Upper lobe of left lung (tissue), 6 donors: ENCODE data around the gene NOS1. TPM values are rescaled to one million over a fixed set of nuclear protein-coding genes. Genes with fewer than 3 reads are reported as not detected.
A peak's percentile ranks its signal among the peaks of the same experiment; 100 is the strongest.

Source experiments
- ATAC-seq, 2 donors: fragments of 200-7000 bp; cut with Tn5 transposase; one replicate each; pipeline ENCODE4 v1.9.1; 2022; ENCODE audit warnings: mild to moderate bottlenecking in 2 of 2, moderate library complexity in 2 of 2; ENCODE audit not compliant: low FRiP score in 2 of 2
- DNase-seq, 2 donors: peaks; one replicate each; pipeline ENCODE4 v3.0.0-alpha.2; 2019 to 2020
- H3K27ac ChIP-seq, 4 donors: fragments of 200-600 bp; sonication (generic); one replicate each; pipeline ENCODE4 v1.5.1; 2016 to 2019
- H3K27me3 ChIP-seq, 4 donors: fragments of 200-600 bp; sonication (generic); one replicate each; pipeline ENCODE4 v1.5.1; 2017 to 2019
- H3K36me3 ChIP-seq, 4 donors: fragments of 200-600 bp; sonication (generic); one replicate each; pipeline ENCODE4 v1.5.1; 2016 to 2019
- H3K4me1 ChIP-seq, 4 donors: fragments of 200-600 bp; sonication (generic); one replicate each; pipeline ENCODE4 v1.5.1; 2018 to 2019
- H3K4me3 ChIP-seq, 4 donors: fragments of 200-600 bp; sonication (generic); one replicate each; pipeline ENCODE4 v1.5.1; 2017 to 2019; ENCODE audit warnings: mild to moderate bottlenecking in 2 of 4, moderate library complexity in 1 of 4
- H3K9me3 ChIP-seq, 4 donors: fragments of 200-600 bp; sonication (generic); one replicate each; pipeline ENCODE4 v1.5.1; 2018 to 2019
- CTCF ChIP-seq, 6 experiments: fragments of 450-650 bp in 4 of 6; fragments of 200-600 bp in 2 of 6; sonication (generic) in 2 of 6; IDR thresholded peaks; one replicate each; pipeline ENCODE4 v1.5.1; 2016 to 2019; ENCODE audit warnings: antibody characterized with exemption in 6 of 6
- EP300 ChIP-seq, 4 donors: sonication (generic); formaldehyde crosslinking; IDR thresholded peaks; one replicate each; pipeline ENCODE4 v1.5.1; 2017; ENCODE audit warnings: antibody characterized with exemption in 4 of 4, control low read depth in 2 of 4
- POLR2A ChIP-seq, 4 donors: fragments of 450-650 bp; IDR thresholded peaks; one replicate each; pipeline ENCODE4 v1.5.1; 2016 to 2017; ENCODE audit warnings: antibody characterized with exemption in 4 of 4, mild to moderate bottlenecking in 2 of 4
- POLR2AphosphoS5 ChIP-seq, 2 donors: sonication (generic); formaldehyde crosslinking; IDR thresholded peaks; one replicate each; pipeline ENCODE4 v1.5.1; 2017; ENCODE audit warnings: antibody characterized with exemption in 2 of 2
- WGBS, 2 donors: methylation state at CpG; one replicate each; pipeline ENCODE4 v1.1.5; 2017 to 2018; 5-methylcytosine and 5-hydroxymethylcytosine counted together
- total RNA-seq, 6 donors: library from RNA; depleted of rRNA in 4 of 6; stranded (reverse); fragments of >200 nt in 4 of 6; gene quantifications; one replicate each; pipeline versions ENCODE4 v1.1.0 to v1.2.1, GENCODE V29; 2016 to 2021
- donor health status: DM: no; HTN: no; CAD: no; lungs with moderate emphysema.
- donor health status: DM: no; HTN: yes; CAD: no; lungs with severe emphysema.

The NOS1 gene
- total RNA-seq, 6 donors from 2014 or later, result 0.39 to 4.4 (median 2.4) TPM

GRCh38 chr12:117240081-117240755 lies 121.2 kb downstream of the NOS1 start:
- H3K4me1 ChIP-seq, result no peaks in the 10 kb centered on the region
- H3K27ac ChIP-seq, result no peak overlapping the region
- no peaks in the 10 kb centered on the region for H3K9me3 ChIP-seq
- no peak for TF ChIP-seq POLR2A (IDR thresholded peaks at IDR 0.05)
- TF ChIP-seq CTCF (IDR thresholded peaks at IDR 0.05), result no peak
- no peak for TF ChIP-seq POLR2AphosphoS5 (IDR thresholded peaks at IDR 0.05)
- no peak for TF ChIP-seq EP300 (IDR thresholded peaks at IDR 0.05)
- H3K36me3 ChIP-seq, result no peaks in the 10 kb centered on the region
- H3K27me3 ChIP-seq, result no peaks in the 10 kb centered on the region
- no peak overlapping the region for H3K4me3 ChIP-seq
- ATAC-seq (no peak), DNase-seq (no peak)
- WGBS, 2 donors, result 80 to 84% methylated on average over 4 of the region's 4 CpGs

GRCh38 chr12:117236456-117237001 lies 124.9 kb downstream of the NOS1 start:
- Histone ChIP-seq H3K4me1 (no peaks in the 10 kb centered on the region), H3K27me3 (no peaks in the 10 kb centered on the region), H3K9me3 (no peaks in the 10 kb centered on the region), H3K36me3 (no peaks in the 10 kb centered on the region), H3K27ac (no peak overlapping the region), H3K4me3 (no peak overlapping the region)
- no peak for TF ChIP-seq POLR2A (IDR thresholded peaks at IDR 0.05)
- peak; percentile 26 to 73 (median 50) for TF ChIP-seq CTCF (IDR thresholded peaks at IDR 0.05)
- peak; percentile 36 to 58 for ATAC-seq
- peak; percentile 67 to 93 for DNase-seq
- WGBS, 2 donors, result 12 to 14% methylated on average over 12 to 13 of the region's 13 CpGs

- H3K9me3 ChIP-seq, result no peaks in the 10 kb centered on the region
- no peak for ATAC-seq
- H3K27me3 ChIP-seq, result no peaks in the 10 kb centered on the region
- TF ChIP-seq EP300 (IDR thresholded peaks at IDR 0.05), result no peak
- TF ChIP-seq POLR2AphosphoS5 (IDR thresholded peaks at IDR 0.05), result no peak
- TF ChIP-seq POLR2A (IDR thresholded peaks at IDR 0.05), result no peak
- TF ChIP-seq CTCF (IDR thresholded peaks at IDR 0.05), result no peak
- 43 to 50% methylated on average over 2 of the region's 2 CpGs for whole genome bisulfite sequencing, 2 donors
- no peaks in the 10 kb centered on the region for H3K4me1 ChIP-seq
- no peak overlapping the region for H3K4me3 ChIP-seq
- DNase-seq, result no peak
- no peak overlapping the region for H3K27ac ChIP-seq
- H3K36me3 ChIP-seq, result no peaks in the 10 kb centered on the region
These were observed 126.2 kb downstream of the NOS1 start for GRCh38 chr12:117235261-117235660.

- TF ChIP-seq POLR2A (IDR thresholded peaks at IDR 0.05) (no peak), EP300 (IDR thresholded peaks at IDR 0.05) (no peak), POLR2AphosphoS5 (IDR thresholded peaks at IDR 0.05) (no peak), CTCF (IDR thresholded peaks at IDR 0.05) (no peak)
- no peaks in the 10 kb centered on the region for H3K9me3 ChIP-seq
- H3K4me1 ChIP-seq, result no peaks in the 10 kb centered on the region
- DNase-seq (peak in 1 of 2 donors; percentile 55), ATAC-seq (no peak)
- WGBS, 2 donors, result 80 to 95% methylated on average over 10 to 14 of the region's 15 CpGs
- no peaks in the 10 kb centered on the region for H3K27me3 ChIP-seq
- no peaks in the 10 kb centered on the region for H3K36me3 ChIP-seq
- no peak overlapping the region for H3K4me3 ChIP-seq
- no peak overlapping the region for H3K27ac ChIP-seq
These were observed 127.0 kb downstream of the NOS1 start for GRCh38 chr12:117234441-117234840.

- H3K4me1 ChIP-seq, result no peaks in the 10 kb centered on the region
- ATAC-seq (no peak), DNase-seq (no peak)
- 78 to 87% methylated on average over 8 to 11 of the region's 11 CpGs for WGBS, 2 donors
- H3K27ac ChIP-seq, result no peak overlapping the region
- no peaks in the 10 kb centered on the region for H3K36me3 ChIP-seq
- no peaks in the 10 kb centered on the region for H3K9me3 ChIP-seq
- no peak for TF ChIP-seq POLR2A (IDR thresholded peaks at IDR 0.05)
- TF ChIP-seq POLR2AphosphoS5 (IDR thresholded peaks at IDR 0.05), result no peak
- no peak overlapping the region for H3K4me3 ChIP-seq
- no peaks in the 10 kb centered on the region for H3K27me3 ChIP-seq
These were observed 129.7 kb downstream of the NOS1 start for GRCh38 chr12:117231750-117232149.
